Measurements from ENCODE around the gene KCTD16. TPM values are rescaled to one million over a fixed set of nuclear protein-coding genes. Genes with fewer than 3 reads are reported as not detected.
A peak's percentile ranks its signal among the peaks of the same experiment; 100 is the strongest.

Gene KCTD16
- polyA plus RNA-seq, 6 donors from 2014 or later, result 0.16 TPM; not detected in 5

- H3K4me1 Mint-ChIP-seq, result no peaks in the 10 kb centered on the region
- peaks cover 0 to 3% (median 0%) of the 10 kb centered on the region in 7 donors for H3K9me3 Mint-ChIP-seq
- H3K36me3 Mint-ChIP-seq, result no peaks in the 10 kb centered on the region
- no peak for DNase-seq
- no peak overlapping the region for H3K4me3 Mint-ChIP-seq
- no peak for ATAC-seq (ENCODE audit: low read depth in 2 of 2)
- peaks cover 5 to 13% (median 8%) of the 10 kb centered on the region in 3 donors for H3K27me3 Mint-ChIP-seq
- no peak overlapping the region for H3K27ac Mint-ChIP-seq
These were observed 76.5 kb downstream of the KCTD16 start for GRCh38 chr5:144247131-144247530.

DNA sequence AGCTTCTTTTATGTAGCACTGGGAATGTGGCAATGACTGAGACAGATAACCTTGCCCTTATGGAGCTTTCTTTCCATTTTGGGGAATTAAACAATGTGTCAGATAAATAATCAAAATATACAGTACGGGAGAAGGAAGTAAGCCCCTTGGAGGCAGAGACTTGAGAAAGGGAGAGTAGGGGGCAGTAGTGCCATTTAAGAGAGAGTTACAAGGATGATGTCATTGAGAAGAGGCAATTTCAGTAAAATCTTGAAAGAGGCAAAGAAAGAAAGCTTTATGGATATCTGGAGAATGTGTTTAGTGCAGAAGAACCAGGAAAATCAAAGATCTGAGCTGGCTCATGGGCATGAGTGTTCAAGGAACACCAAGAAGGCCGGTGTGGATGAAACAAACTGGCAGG, 77.3 kb downstream of the KCTD16 start:
- Mint-ChIP-seq H3K9me3 (peaks cover 0 to 3% (median 0%) of the 10 kb centered on the region in 7 donors), H3K36me3 (no peaks in the 10 kb centered on the region), H3K27me3 (peaks cover 0 to 13% (median 8%) of the 10 kb centered on the region in 3 donors), H3K27ac (peak overlapping the region in 1 of 6 donors; percentile 36), H3K4me1 (no peaks in the 10 kb centered on the region), H3K4me3 (no peak overlapping the region)
- ATAC-seq (ENCODE audit: low read depth in 2 of 2) (no peak), DNase-seq (no peak)

GRCh38 chr5:144249755-144250464, 79.2 kb downstream of the KCTD16 start:
- peaks cover 0 to 3% (median 0%) of the 10 kb centered on the region in 7 donors for H3K9me3 Mint-ChIP-seq
- ATAC-seq (ENCODE audit: low read depth in 2 of 2), result no peak
- no peaks in the 10 kb centered on the region for H3K4me1 Mint-ChIP-seq
- H3K27me3 Mint-ChIP-seq, result peaks cover 5 to 9% (median 8%) of the 10 kb centered on the region in 3 donors
- H3K4me3 Mint-ChIP-seq, result no peak overlapping the region
- H3K36me3 Mint-ChIP-seq, result no peaks in the 10 kb centered on the region
- H3K27ac Mint-ChIP-seq, result no peak overlapping the region
- DNase-seq, result no peak

- Mint-ChIP-seq H3K27me3 (peaks cover 0 to 6% (median 5%) of the 10 kb centered on the region in 3 donors), H3K9me3 (no peaks in the 10 kb centered on the region), H3K4me3 (no peak overlapping the region), H3K36me3 (no peaks in the 10 kb centered on the region), H3K27ac (no peak overlapping the region), H3K4me1 (no peaks in the 10 kb centered on the region)
- DNase-seq, result no peak
- no peak for ATAC-seq (ENCODE audit: low read depth in 2 of 2)
These were observed 83.9 kb downstream of the KCTD16 start for GRCh38 chr5:144254552-144254951.

GRCh38 chr5:144260121-144260520, 89.4 kb downstream of the KCTD16 start:
- ATAC-seq (ENCODE audit: low read depth in 2 of 2) (no peak), DNase-seq (no peak)
- H3K27ac Mint-ChIP-seq, result peak overlapping the region in 1 of 6 donors; percentile 33
- H3K36me3 Mint-ChIP-seq, result no peaks in the 10 kb centered on the region
- no peak overlapping the region for H3K4me3 Mint-ChIP-seq
- H3K9me3 Mint-ChIP-seq, result no peaks in the 10 kb centered on the region
- no peaks in the 10 kb centered on the region for H3K4me1 Mint-ChIP-seq
- H3K27me3 Mint-ChIP-seq, result peaks cover 5 to 12% (median 6%) of the 10 kb centered on the region in 3 donors

- ATAC-seq (ENCODE audit: low read depth in 2 of 2) (no peak), DNase-seq (no peak)
- no peaks in the 10 kb centered on the region for H3K4me1 Mint-ChIP-seq
- H3K4me3 Mint-ChIP-seq, result no peak overlapping the region
- H3K27me3 Mint-ChIP-seq, result peaks cover 0 to 22% (median 19%) of the 10 kb centered on the region in 3 donors
- peaks cover 4 to 19% (median 11%) of the 10 kb centered on the region in 7 donors for H3K9me3 Mint-ChIP-seq
- peaks cover 0 to 11% of the 10 kb centered on the region in 2 donors for H3K36me3 Mint-ChIP-seq
- no peak overlapping the region for H3K27ac Mint-ChIP-seq
These were observed 95.1 kb downstream of the KCTD16 start for GRCh38 chr5:144265643-144266247.

DNA sequence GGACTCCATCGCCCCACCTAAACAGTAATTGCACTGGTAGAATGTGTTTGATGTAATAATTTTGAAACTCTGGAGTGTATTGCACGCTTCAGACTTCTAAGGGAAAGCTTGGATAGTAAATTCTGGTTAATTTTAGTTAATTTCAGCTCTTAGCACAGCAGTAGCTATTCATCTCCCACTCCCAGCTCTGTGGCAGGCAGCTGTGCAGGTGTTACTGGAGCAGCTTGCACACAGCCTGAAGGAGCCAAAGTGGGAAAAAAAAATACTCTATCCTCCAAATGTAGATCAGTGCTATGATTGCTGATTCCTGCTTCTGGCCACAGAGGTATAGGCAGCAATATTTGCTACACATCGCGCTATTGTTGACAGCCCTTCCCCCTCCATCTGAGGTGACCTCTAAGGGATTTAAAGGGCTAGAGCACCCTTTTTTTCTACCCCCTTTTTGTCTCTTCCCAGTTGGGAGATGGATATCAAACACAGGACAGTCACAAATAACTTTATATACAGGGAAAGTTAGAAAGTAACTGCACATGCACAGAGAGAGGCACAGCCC, 97.4 kb downstream of the KCTD16 start:
- H3K9me3 Mint-ChIP-seq, result peaks cover 6 to 36% (median 15%) of the 10 kb centered on the region in 7 donors
- H3K4me1 Mint-ChIP-seq, result no peaks in the 10 kb centered on the region
- H3K27me3 Mint-ChIP-seq, result peaks cover 0 to 19% (median 17%) of the 10 kb centered on the region in 3 donors
- H3K36me3 Mint-ChIP-seq, result peaks cover 0 to 11% of the 10 kb centered on the region in 2 donors
- DNase-seq, result no peak
- H3K27ac Mint-ChIP-seq, result no peak overlapping the region
- ATAC-seq (ENCODE audit: low read depth in 2 of 2), result no peak
- no peak overlapping the region for H3K4me3 Mint-ChIP-seq

- Mint-ChIP-seq H3K36me3 (peaks cover 0 to 9% of the 10 kb centered on the region in 2 donors), H3K4me3 (no peak overlapping the region), H3K27ac (no peak overlapping the region), H3K4me1 (no peaks in the 10 kb centered on the region), H3K9me3 (peaks cover 6 to 31% (median 10%) of the 10 kb centered on the region in 7 donors), H3K27me3 (peaks cover 0 to 9% (median 9%) of the 10 kb centered on the region in 3 donors)
- ATAC-seq (ENCODE audit: low read depth in 2 of 2) (no peak), DNase-seq (no peak)
These were observed 102.8 kb downstream of the KCTD16 start for GRCh38 chr5:144273232-144274027.

- Mint-ChIP-seq H3K27ac (no peak overlapping the region), H3K4me3 (no peak overlapping the region), H3K36me3 (no peaks in the 10 kb centered on the region), H3K27me3 (no peaks in the 10 kb centered on the region), H3K9me3 (peaks cover 0 to 25% (median 3%) of the 10 kb centered on the region in 7 donors), H3K4me1 (no peaks in the 10 kb centered on the region)
- ATAC-seq (ENCODE audit: low read depth in 2 of 2) (no peak), DNase-seq (no peak)
These were observed 104.7 kb downstream of the KCTD16 start for GRCh38 chr5:144275329-144275728.

DNA sequence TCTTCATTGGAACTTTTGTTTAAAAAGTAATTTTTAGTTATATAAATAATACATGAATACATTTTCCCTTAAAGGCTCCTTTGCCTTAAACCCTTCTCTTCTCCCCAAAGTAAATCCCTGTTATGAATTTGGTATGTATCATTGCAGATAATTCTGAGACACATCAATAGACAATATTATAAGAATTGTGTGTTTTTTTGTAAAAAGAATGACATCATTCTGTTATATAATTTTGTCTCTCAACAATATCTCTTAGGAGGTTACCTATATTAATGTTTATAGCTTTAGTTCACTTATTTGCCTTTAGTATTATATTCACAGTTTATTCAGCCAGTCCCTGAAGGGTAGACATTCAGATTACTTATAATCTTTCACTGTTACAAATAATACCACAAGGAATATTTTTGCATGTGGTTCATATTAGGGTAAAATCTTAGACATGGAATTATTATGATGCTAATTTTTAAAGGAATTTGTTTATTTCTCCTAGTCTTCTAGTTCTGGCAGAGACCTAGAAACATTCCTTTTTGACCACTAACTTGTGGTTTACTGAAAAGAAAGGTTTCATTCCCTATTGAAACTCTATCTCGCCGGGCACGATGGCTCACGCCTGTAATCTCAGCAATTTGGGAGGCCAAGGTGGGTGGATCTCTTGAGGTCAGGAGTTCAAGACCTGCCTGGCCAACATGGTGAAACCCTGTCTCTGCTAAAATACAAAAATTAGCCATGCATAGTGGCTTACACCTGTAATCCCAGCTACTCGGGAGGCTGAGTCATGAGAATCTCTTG, 105.6 kb downstream of the KCTD16 start:
- DNase-seq, result no peak
- Mint-ChIP-seq H3K4me1 (no peaks in the 10 kb centered on the region), H3K36me3 (no peaks in the 10 kb centered on the region), H3K9me3 (peaks cover 0 to 21% (median 3%) of the 10 kb centered on the region in 7 donors), H3K27me3 (no peaks in the 10 kb centered on the region), H3K4me3 (no peak overlapping the region), H3K27ac (no peak overlapping the region)
- no peak for ATAC-seq (ENCODE audit: low read depth in 2 of 2)

DNA sequence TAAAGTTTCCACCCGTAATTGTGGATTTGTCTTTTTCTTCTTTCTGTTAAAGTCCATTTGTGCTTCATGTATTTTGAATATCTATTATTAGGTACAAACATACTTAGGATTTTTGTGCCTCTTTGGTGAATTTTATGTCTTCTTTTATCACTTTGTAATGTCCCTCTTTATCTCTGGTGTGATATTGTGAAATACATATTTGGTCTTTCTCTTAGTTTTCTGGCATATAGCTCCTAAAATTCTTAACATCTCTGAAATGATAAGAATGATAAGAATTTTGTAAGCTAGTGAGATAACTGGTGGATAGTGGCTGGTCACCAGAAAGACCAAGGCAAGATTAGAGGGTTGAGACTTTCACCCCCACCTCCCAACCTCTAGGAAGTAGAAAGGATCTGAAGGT, 111.1 kb downstream of the KCTD16 start:
- Mint-ChIP-seq H3K36me3 (no peaks in the 10 kb centered on the region), H3K4me3 (no peak overlapping the region), H3K27me3 (no peaks in the 10 kb centered on the region), H3K4me1 (no peaks in the 10 kb centered on the region), H3K27ac (no peak overlapping the region), H3K9me3 (peaks cover 0 to 6% (median 0%) of the 10 kb centered on the region in 7 donors)
- no peak for DNase-seq
- ATAC-seq (ENCODE audit: low read depth in 2 of 2), result no peak

GRCh38 chr5:144284036-144284435, 113.4 kb downstream of the KCTD16 start:
- ATAC-seq (ENCODE audit: low read depth in 2 of 2) (no peak), DNase-seq (no peak)
- peaks cover 0 to 4% (median 0%) of the 10 kb centered on the region in 7 donors for H3K9me3 Mint-ChIP-seq
- no peak overlapping the region for H3K4me3 Mint-ChIP-seq
- no peak overlapping the region for H3K27ac Mint-ChIP-seq
- no peaks in the 10 kb centered on the region for H3K4me1 Mint-ChIP-seq
- no peaks in the 10 kb centered on the region for H3K36me3 Mint-ChIP-seq
- H3K27me3 Mint-ChIP-seq, result no peaks in the 10 kb centered on the region
